ENCODE results near the gene TFCP2L1. TPM values are rescaled to one million over a fixed set of nuclear protein-coding genes. Genes with fewer than 3 reads are reported as not detected.

The TFCP2L1 gene
- total and polyA plus RNA-seq, 2 experiments from 2014 or later, result 0.94 to 6.4 TPM

- ATAC-seq (no peak), DNase-seq (ENCODE audit: low spot score) (no peak)
- Mint-ChIP-seq H3K9me3 (no peaks in the 10 kb centered on the region), H3K4me1 (peaks cover 23% of the 10 kb centered on the region), H3K4me3 (no peak overlapping the region), H3K27me3 (ENCODE audit: insufficient read depth, low read depth, poor library complexity) (peaks cover 8% of the 10 kb centered on the region), H3K27ac (no peak overlapping the region), H3K36me3 (ENCODE audit: low read depth) (no peaks in the 10 kb centered on the region)
- Histone ChIP-seq H3K27me3 (ENCODE audit: insufficient read depth) (no peaks in the 10 kb centered on the region), H3K79me2 (replicated peaks; ENCODE audit: insufficient read depth) (no peaks in the 10 kb centered on the region), H4K20me1 (replicated peaks; ENCODE audit: insufficient read depth) (no peaks in the 10 kb centered on the region), H3K4me2 (no peak overlapping the region), H3K36me3 (ENCODE audit: insufficient read depth) (no peaks in the 10 kb centered on the region), H2AFZ (no peak overlapping the region), H3K27ac (ENCODE audit: low read depth) (no peak overlapping the region), H3K9me2 (ENCODE audit: insufficient read depth) (no peaks in the 10 kb centered on the region), H3K4me3 (no peak overlapping the region), H3F3A (replicated peaks; ENCODE audit: low read depth) (no peaks in the 10 kb centered on the region), H3K4me1 (ENCODE audit: insufficient read depth) (no peaks in the 10 kb centered on the region; the same call in 1 of the 2 replicates)
- no peak for TF ChIP-seq EZH2phosphoT487 (IDR thresholded peaks at IDR 0.05; ENCODE audit: unreplicated experiment)
- TF ChIP-seq JUNB (IDR thresholded peaks at IDR 0.05; ENCODE audit: unreplicated experiment), result no peak
- TF ChIP-seq ZNF331 (CRISPR knock-in tag; IDR thresholded peaks at IDR 0.05; ENCODE audit: low read depth), result no peak
- no peak for TF ChIP-seq CREB1 (CRISPR knock-in tag; IDR thresholded peaks at IDR 0.05; ENCODE audit: low read depth)
- no peak for TF ChIP-seq STAT1 (IDR thresholded peaks at IDR 0.05; ENCODE audit: unreplicated experiment)
- TF ChIP-seq, protein P1, sequence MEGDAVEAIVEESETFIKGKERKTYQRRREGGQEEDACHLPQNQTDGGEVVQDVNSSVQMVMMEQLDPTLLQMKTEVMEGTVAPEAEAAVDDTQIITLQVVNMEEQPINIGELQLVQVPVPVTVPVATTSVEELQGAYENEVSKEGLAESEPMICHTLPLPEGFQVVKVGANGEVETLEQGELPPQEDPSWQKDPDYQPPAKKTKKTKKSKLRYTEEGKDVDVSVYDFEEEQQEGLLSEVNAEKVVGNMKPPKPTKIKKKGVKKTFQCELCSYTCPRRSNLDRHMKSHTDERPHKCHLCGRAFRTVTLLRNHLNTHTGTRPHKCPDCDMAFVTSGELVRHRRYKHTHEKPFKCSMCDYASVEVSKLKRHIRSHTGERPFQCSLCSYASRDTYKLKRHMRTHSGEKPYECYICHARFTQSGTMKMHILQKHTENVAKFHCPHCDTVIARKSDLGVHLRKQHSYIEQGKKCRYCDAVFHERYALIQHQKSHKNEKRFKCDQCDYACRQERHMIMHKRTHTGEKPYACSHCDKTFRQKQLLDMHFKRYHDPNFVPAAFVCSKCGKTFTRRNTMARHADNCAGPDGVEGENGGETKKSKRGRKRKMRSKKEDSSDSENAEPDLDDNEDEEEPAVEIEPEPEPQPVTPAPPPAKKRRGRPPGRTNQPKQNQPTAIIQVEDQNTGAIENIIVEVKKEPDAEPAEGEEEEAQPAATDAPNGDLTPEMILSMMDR (conservative IDR thresholded peaks at IDR 0.05; ENCODE audit: low read depth in 2 of 2), result no peak
- TF ChIP-seq, protein P2, sequence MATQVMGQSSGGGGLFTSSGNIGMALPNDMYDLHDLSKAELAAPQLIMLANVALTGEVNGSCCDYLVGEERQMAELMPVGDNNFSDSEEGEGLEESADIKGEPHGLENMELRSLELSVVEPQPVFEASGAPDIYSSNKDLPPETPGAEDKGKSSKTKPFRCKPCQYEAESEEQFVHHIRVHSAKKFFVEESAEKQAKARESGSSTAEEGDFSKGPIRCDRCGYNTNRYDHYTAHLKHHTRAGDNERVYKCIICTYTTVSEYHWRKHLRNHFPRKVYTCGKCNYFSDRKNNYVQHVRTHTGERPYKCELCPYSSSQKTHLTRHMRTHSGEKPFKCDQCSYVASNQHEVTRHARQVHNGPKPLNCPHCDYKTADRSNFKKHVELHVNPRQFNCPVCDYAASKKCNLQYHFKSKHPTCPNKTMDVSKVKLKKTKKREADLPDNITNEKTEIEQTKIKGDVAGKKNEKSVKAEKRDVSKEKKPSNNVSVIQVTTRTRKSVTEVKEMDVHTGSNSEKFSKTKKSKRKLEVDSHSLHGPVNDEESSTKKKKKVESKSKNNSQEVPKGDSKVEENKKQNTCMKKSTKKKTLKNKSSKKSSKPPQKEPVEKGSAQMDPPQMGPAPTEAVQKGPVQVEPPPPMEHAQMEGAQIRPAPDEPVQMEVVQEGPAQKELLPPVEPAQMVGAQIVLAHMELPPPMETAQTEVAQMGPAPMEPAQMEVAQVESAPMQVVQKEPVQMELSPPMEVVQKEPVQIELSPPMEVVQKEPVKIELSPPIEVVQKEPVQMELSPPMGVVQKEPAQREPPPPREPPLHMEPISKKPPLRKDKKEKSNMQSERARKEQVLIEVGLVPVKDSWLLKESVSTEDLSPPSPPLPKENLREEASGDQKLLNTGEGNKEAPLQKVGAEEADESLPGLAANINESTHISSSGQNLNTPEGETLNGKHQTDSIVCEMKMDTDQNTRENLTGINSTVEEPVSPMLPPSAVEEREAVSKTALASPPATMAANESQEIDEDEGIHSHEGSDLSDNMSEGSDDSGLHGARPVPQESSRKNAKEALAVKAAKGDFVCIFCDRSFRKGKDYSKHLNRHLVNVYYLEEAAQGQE (IDR thresholded peaks at IDR 0.05; ENCODE audit: unreplicated experiment), result no peak
- TF ChIP-seq, protein P3, sequence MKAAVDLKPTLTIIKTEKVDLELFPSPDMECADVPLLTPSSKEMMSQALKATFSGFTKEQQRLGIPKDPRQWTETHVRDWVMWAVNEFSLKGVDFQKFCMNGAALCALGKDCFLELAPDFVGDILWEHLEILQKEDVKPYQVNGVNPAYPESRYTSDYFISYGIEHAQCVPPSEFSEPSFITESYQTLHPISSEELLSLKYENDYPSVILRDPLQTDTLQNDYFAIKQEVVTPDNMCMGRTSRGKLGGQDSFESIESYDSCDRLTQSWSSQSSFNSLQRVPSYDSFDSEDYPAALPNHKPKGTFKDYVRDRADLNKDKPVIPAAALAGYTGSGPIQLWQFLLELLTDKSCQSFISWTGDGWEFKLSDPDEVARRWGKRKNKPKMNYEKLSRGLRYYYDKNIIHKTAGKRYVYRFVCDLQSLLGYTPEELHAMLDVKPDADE (IDR thresholded peaks at IDR 0.05), result no peak
- no peak for TF ChIP-seq ZNF462 (CRISPR knock-in tag; IDR thresholded peaks at IDR 0.05)
- no peak for TF ChIP-seq NANOG (IDR thresholded peaks at IDR 0.05; ENCODE audit: borderline replicate concordance)
- TF ChIP-seq POLR2AphosphoS5 (IDR thresholded peaks at IDR 0.05; ENCODE audit: low read depth), result no peak
- no peak for TF ChIP-seq ZNF114 (CRISPR knock-in tag; IDR thresholded peaks at IDR 0.05)
- TF ChIP-seq EZH2 (IDR thresholded peaks at IDR 0.05; ENCODE audit: low read depth, unreplicated experiment), result no peak
Measured at GRCh38 chr2:121211251-121211650, 73.8 kb downstream of the TFCP2L1 start.

All from GM23338 (cell line).